Panc1 (cell line): ENCODE measurements around the gene CD38. TPM values are rescaled to one million over a fixed set of nuclear protein-coding genes. Genes with fewer than 3 reads are reported as not detected.
"Not testable (repeated sequence)": the region's sequence is repeated elsewhere in the genome, so short reads cannot be mapped to it uniquely, and the experiment has no call there.

Experiments
- ATAC-seq: fragments of 200-7000 bp; cut with Tn5 transposase; 2 replicates; pipeline ENCODE4 v1.9.1; 2020; ENCODE audit warnings: mild to moderate bottlenecking, moderate library complexity
- BruUV-seq: library from RNA; stranded (reverse); fragments of 400-500 nt; replicated peaks from 2 replicates; lab custom pipeline; 2021; lab: Mats Ljungman, UMichigan
- CTCF ChIA-PET: fragments of 300-600 bp; sonication (Branson Sonifier 250); formaldehyde crosslinking; loops from one replicate; lab custom pipeline; 2022; ENCODE audit warnings: antibody characterized with exemption; lab: Charles Lee
- POLR2A ChIA-PET: fragments of 300-600 bp; sonication (Branson Sonifier 250); formaldehyde crosslinking; loops from one replicate; lab custom pipeline; 2022; ENCODE audit warnings: antibody characterized with exemption; lab: Charles Lee
- DNase-seq: peaks from one replicate; pipeline ENCODE4 v3.0.0-alpha.2; 2010; ENCODE audit warnings: low read depth, low spot score
- H3K27ac ChIP-seq: 2 replicates; pipeline ENCODE4 v1.5.1; 2011; ENCODE audit warnings: mild to moderate bottlenecking, low read length, inconsistent platforms
- H3K27me3 ChIP-seq: fragments of 200-500 bp; sonication (Bioruptor generic); 2 replicates; pipeline ENCODE4 v1.6.0; 2014; ENCODE audit warnings: low read length, inconsistent platforms; ENCODE audit not compliant: control insufficient read depth, insufficient read depth
- H3K36me3 ChIP-seq: fragments of 200-500 bp; sonication (Bioruptor generic); 2 replicates; pipeline ENCODE4 v1.5.1; 2014; ENCODE audit warnings: inconsistent platforms, mild to moderate bottlenecking, low read length, moderate library complexity; ENCODE audit not compliant: control insufficient read depth, insufficient read depth
- H3K4me1 ChIP-seq: 2 replicates; pipeline ENCODE4 v1.5.1; 2011; ENCODE audit warnings: inconsistent platforms, mild to moderate bottlenecking, low read length, moderate library complexity; ENCODE audit not compliant: control insufficient read depth, insufficient read depth
- H3K4me3 ChIP-seq, 2 experiments: 2 replicates each; pipeline ENCODE4 v1.5.1; 2011 to 2012; ENCODE audit warnings: low read depth in 2 of 2, low read length in 2 of 2, mild to moderate bottlenecking in 2 of 2, inconsistent platforms in 1 of 2, moderate library complexity in 1 of 2
- H3K9me3 ChIP-seq: fragments of 200-500 bp; sonication (Bioruptor generic); 2 replicates; pipeline ENCODE4 v1.5.1; 2014; ENCODE audit warnings: low read depth, mild to moderate bottlenecking, inconsistent platforms, low read length, moderate library complexity; ENCODE audit not compliant: control insufficient read depth, insufficient read depth
- POLR2AphosphoS5 ChIP-seq: IDR thresholded peaks from 2 replicates; pipeline ENCODE4 v1.6.1; 2012; ENCODE audit warnings: mild to moderate bottlenecking, low read depth, low read length, moderate library complexity
- SIN3A ChIP-seq: IDR thresholded peaks from 2 replicates; pipeline ENCODE4 v1.6.1; 2012; ENCODE audit warnings: low read depth, mild to moderate bottlenecking, low read length, moderate library complexity, borderline replicate concordance; ENCODE audit not compliant: insufficient read depth
- TCF7L2 ChIP-seq: IDR thresholded peaks from 2 replicates; pipeline ENCODE4 v1.6.1; 2011; ENCODE audit warnings: mild to moderate bottlenecking, low read depth, low read length, inconsistent platforms
- in situ Hi-C: cut with HindIII; loops from 2 replicates; pipeline ENCODE4 v1.10.0; 2016; ENCODE audit warnings: low sequenced_read_pairs, low pct_unique_long_range_greater_than_20kb
- intact Hi-C: fragments of 100-400 bp; cut with micrococcal nuclease; formaldehyde crosslinking; loops from one replicate; pipeline ENCODE4 v1.10.0; 2022; ENCODE audit not compliant: unreplicated experiment
- total RNA-seq: library from RNA; stranded (reverse); gene quantifications from one replicate; pipeline ENCODE4 v1.2.1, GENCODE V29; 2021; ENCODE audit not compliant: unreplicated experiment
- TF ChIP-seq, protein P1 (sequence below): fragments of 450-650 bp; IDR thresholded peaks from 2 replicates; pipeline ENCODE4 v1.5.1; 2017; ENCODE audit warnings: mild to moderate bottlenecking
- TF ChIP-seq, protein P2 (sequence below), 2 experiments: IDR thresholded peaks; 2 replicates each; pipeline ENCODE4 v1.6.1; 2011 to 2012; ENCODE audit warnings: low read depth in 2 of 2, control low read depth in 1 of 2, low read length in 1 of 2, mild to moderate bottlenecking in 1 of 2, moderate library complexity in 1 of 2; ENCODE audit not compliant: insufficient read depth in 1 of 2

CD38 gene
- total RNA-seq, 1 experiment from 2014 or later = 0.15 TPM

DNA sequence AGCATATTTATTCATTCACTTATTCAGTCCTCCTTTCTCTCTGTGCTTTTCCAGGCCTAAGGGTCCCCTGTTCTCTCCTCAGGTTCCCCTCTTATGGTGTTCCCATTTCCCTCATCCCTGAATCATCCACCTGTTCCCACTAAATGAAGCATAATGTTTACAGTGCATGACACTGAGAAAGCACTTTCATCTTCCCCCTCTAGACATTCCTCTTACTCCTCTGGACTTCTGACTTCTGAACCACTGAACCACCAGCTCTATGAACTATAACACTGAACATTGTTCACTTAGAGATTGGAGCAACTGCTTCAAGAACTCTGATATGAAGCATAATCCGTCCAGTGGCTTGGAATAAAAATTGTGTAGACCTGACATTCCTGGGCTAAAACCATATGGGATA lies 59.5 kb downstream of the CD38 start:
- Histone ChIP-seq H3K27me3 (no peaks in the 10 kb centered on the region), H3K36me3 (no peaks in the 10 kb centered on the region), H3K4me3 (no peak overlapping the region), H3K9me3 (no peaks in the 10 kb centered on the region), H3K4me1 (no peaks in the 10 kb centered on the region), H3K27ac (no peak overlapping the region)
- no peak for DNase-seq
- no peak for ATAC-seq
- ChIA-PET CTCF (no interaction called here), POLR2A (no interaction called here)
- TF ChIP-seq TCF7L2 (no peak), SIN3A (no peak), POLR2AphosphoS5 (no peak)
- TF ChIP-seq, protein P1, sequence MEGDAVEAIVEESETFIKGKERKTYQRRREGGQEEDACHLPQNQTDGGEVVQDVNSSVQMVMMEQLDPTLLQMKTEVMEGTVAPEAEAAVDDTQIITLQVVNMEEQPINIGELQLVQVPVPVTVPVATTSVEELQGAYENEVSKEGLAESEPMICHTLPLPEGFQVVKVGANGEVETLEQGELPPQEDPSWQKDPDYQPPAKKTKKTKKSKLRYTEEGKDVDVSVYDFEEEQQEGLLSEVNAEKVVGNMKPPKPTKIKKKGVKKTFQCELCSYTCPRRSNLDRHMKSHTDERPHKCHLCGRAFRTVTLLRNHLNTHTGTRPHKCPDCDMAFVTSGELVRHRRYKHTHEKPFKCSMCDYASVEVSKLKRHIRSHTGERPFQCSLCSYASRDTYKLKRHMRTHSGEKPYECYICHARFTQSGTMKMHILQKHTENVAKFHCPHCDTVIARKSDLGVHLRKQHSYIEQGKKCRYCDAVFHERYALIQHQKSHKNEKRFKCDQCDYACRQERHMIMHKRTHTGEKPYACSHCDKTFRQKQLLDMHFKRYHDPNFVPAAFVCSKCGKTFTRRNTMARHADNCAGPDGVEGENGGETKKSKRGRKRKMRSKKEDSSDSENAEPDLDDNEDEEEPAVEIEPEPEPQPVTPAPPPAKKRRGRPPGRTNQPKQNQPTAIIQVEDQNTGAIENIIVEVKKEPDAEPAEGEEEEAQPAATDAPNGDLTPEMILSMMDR = no peak
- in situ Hi-C loops = no loop called here
- BruUV-seq = no TSS peak
- intact Hi-C loops = no loop called here

DNA sequence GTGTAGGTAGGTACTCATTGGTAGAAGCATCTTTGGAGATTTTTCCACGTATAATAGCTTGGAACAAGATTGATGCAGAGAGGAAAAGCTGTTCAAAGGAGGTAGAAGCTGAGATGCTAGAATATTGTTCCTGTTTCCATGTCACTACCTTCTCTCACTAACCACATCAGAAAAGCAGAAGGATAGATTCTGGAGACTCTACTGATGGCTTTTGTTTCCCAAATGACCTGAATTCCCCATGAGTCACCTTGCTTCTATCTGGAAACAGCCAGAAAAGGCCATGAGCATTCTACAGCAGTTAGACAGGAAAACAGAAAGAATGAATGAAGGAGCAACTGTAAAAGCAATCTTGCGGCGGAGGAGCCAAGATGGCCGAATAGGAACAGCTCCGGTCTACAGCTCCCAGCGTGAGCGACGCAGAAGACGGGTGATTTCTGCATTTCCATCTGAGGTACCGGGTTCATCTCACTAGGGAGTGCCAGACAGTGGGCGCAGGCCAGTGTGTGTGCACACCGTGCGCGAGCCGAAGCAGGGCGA lies 63.1 kb downstream of the CD38 start:
- H3K27ac ChIP-seq, CTCF ChIA-PET, POLR2A ChIA-PET, in situ Hi-C loops, ATAC-seq, intact Hi-C loops, H3K27me3 ChIP-seq, H3K4me1 ChIP-seq, H3K4me3 ChIP-seq, H3K36me3 ChIP-seq, BruUV-seq, DNase-seq, H3K9me3 ChIP-seq: not testable (repeated sequence)

DNA sequence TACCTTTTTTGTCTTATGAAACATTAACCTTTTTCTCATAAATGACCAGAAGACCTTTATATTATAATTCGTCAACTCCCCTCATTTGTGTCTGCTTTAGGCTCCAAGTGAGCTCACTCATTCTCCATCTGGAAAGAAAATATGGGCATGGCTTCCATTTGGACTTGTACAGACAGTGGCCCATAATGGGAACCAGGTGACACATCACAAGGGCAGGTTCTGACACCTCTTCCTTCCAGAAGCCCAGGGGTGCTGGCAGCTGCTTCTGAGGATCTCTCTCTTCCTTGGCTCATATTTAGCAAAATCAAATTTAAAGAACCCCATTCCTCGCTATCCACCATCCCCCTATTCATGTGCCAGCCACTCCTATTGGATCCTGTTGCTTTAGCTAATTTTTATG lies 69.6 kb downstream of the CD38 start:
- CTCF ChIA-PET = no interaction called here
- no peak for DNase-seq
- Histone ChIP-seq H3K4me3 (no peak overlapping the region), H3K4me1 (no peaks in the 10 kb centered on the region), H3K27ac (no peak overlapping the region), H3K9me3 (no peaks in the 10 kb centered on the region), H3K36me3 (no peaks in the 10 kb centered on the region), H3K27me3 (no peaks in the 10 kb centered on the region)
- POLR2A ChIA-PET = no interaction called here
- intact Hi-C loops = no loop called here
- no TSS peak for BruUV-seq
- TF ChIP-seq, protein P1 = no peak
- TF ChIP-seq TCF7L2 (no peak), SIN3A (no peak), POLR2AphosphoS5 (no peak)
- TF ChIP-seq, protein P2, sequence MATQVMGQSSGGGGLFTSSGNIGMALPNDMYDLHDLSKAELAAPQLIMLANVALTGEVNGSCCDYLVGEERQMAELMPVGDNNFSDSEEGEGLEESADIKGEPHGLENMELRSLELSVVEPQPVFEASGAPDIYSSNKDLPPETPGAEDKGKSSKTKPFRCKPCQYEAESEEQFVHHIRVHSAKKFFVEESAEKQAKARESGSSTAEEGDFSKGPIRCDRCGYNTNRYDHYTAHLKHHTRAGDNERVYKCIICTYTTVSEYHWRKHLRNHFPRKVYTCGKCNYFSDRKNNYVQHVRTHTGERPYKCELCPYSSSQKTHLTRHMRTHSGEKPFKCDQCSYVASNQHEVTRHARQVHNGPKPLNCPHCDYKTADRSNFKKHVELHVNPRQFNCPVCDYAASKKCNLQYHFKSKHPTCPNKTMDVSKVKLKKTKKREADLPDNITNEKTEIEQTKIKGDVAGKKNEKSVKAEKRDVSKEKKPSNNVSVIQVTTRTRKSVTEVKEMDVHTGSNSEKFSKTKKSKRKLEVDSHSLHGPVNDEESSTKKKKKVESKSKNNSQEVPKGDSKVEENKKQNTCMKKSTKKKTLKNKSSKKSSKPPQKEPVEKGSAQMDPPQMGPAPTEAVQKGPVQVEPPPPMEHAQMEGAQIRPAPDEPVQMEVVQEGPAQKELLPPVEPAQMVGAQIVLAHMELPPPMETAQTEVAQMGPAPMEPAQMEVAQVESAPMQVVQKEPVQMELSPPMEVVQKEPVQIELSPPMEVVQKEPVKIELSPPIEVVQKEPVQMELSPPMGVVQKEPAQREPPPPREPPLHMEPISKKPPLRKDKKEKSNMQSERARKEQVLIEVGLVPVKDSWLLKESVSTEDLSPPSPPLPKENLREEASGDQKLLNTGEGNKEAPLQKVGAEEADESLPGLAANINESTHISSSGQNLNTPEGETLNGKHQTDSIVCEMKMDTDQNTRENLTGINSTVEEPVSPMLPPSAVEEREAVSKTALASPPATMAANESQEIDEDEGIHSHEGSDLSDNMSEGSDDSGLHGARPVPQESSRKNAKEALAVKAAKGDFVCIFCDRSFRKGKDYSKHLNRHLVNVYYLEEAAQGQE (IDR thresholded peaks at IDR 0.05; ENCODE audit: insufficient read depth in 1 of 2, low read depth in 2 of 2, low read length in 1 of 2) = no peak
- in situ Hi-C loops = no loop called here
- no peak for ATAC-seq
